ENCODE data around the gene HOXA9.
A peak's percentile ranks its signal among the peaks of the same experiment; 100 is the strongest.

The HOXA9 gene

GRCh38 chr7:27153526-27153925 lies 11.8 kb downstream of the HOXA9 start:
- DNase-seq (ENCODE audit: low read depth in 2 of 2): no peak

GRCh38 chr7:27152816-27153442 lies 12.4 kb downstream of the HOXA9 start:
- DNase-seq (ENCODE audit: low read depth in 2 of 2): no peak

GRCh38 chr7:27151931-27152815 lies 13.2 kb downstream of the HOXA9 start, which contains the start of gene HOXA3:
Gene HOXA3, minus strand, starts transcription at chr7:27152583. Its CDS starts 41,943 bp downstream, at chr7:27110640.
- DNase-seq (ENCODE audit: low read depth in 2 of 2): no peak

- DNase-seq (ENCODE audit: low read depth in 2 of 2): no peak
Measured at GRCh38 chr7:27151341-27151930, 13.9 kb downstream of the HOXA9 start.

GRCh38 chr7:27150568-27151340 lies 14.6 kb downstream of the HOXA9 start:
- DNase-seq (ENCODE audit: low read depth in 2 of 2): peak in 1 of 2 donors; percentile 51

- no peak for DNase-seq (ENCODE audit: low read depth in 2 of 2)
Measured at GRCh38 chr7:27149842-27150567, 15.3 kb downstream of the HOXA9 start.

GRCh38 chr7:27148756-27149641 lies 16.3 kb downstream of the HOXA9 start:
- no peak for DNase-seq (ENCODE audit: low read depth in 2 of 2)

- no peak for DNase-seq (ENCODE audit: low read depth in 2 of 2)
Measured at GRCh38 chr7:27148031-27148755, 17.1 kb downstream of the HOXA9 start.

GRCh38 chr7:27147199-27148030 lies 17.9 kb downstream of the HOXA9 start, which contains the start of gene HOXA6:
Gene HOXA6, minus strand, starts transcription at chr7:27147774. Its CDS starts 25 bp downstream, at chr7:27147749.
- no peak for DNase-seq (ENCODE audit: low read depth in 2 of 2)

- no peak for DNase-seq (ENCODE audit: low read depth in 2 of 2)
Measured at GRCh38 chr7:27146491-27147198, 18.7 kb downstream of the HOXA9 start.

- no peak for DNase-seq (ENCODE audit: low read depth in 2 of 2)
Measured at GRCh38 chr7:27145914-27146412, 19.4 kb downstream of the HOXA9 start.

GRCh38 chr7:27145165-27145913 lies 20.0 kb downstream of the HOXA9 start:
- DNase-seq (ENCODE audit: low read depth in 2 of 2): no peak

- no peak for DNase-seq (ENCODE audit: low read depth in 2 of 2)
Measured at GRCh38 chr7:27144781-27145164, 20.6 kb downstream of the HOXA9 start.

- DNase-seq (ENCODE audit: low read depth in 2 of 2): no peak
Measured at GRCh38 chr7:27143950-27144780, 21.2 kb downstream of the HOXA9 start.

GRCh38 chr7:27143023-27143949 lies 22.1 kb downstream of the HOXA9 start, which contains the start of gene HOXA5:
Gene HOXA5, minus strand, starts transcription at chr7:27143681. Its CDS starts 74 bp downstream, at chr7:27143607.
- DNase-seq (ENCODE audit: low read depth in 2 of 2): no peak

Data from stimulated activated CD4-positive, alpha-beta T cell treated with anti-CD3 and anti-CD28 coated beads, Interleukin-15, amount 100 ng/mL, for 48 hours (primary cell).